ENCODE data around the gene NPB.

Gene NPB

DNA sequence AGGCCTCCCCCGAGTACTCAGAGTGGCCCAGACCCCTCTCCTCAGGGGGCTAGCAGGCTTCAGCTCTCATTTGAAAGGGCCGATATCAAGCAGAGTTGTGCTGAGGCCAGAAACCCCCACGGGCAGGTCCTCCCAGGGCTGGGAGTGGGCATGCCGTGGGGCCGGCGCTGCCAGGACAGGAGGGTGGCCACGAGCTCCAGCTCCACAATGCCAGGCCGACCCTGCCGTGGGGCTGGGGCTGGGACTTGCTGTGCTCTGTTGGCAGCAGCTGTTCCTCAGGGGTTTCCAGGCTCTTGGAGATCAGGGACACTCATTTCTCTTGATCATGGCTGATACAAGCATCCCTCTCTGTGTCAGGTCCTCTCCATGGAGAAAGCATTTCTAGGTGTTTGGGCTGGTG lies 3.2 kb upstream of the NPB start:
- DNase-seq (ENCODE audit: low read depth): no peak

DNA sequence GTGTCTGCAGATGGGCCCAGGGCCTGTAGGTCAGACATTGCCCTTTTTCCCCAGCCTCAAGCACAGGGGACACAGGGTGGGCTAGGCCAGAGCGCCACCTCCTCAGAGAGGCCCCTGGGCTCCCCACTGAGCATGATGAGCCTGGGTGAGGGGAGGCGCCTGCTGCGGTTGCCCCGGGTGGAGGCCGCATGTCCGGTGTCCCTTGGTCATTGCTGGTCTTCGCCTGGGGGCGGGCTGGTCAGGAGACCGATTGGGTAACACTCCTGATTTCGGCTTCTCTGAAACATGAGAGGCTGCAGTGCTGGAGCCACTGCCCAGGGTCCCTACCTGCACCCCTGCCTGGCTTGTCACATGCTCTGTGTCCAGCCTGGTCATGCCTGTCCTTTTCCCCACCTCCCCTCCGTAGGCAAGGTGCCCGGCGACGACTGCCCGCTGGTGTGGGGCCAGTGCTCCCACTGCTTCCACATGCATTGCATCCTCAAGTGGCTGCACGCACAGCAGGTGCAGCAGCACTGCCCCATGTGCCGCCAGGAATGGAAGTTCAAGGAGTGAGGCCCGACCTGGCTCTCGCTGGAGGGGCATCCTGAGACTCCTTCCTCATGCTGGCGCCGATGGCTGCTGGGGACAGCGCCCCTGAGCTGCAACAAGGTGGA lies 2.4 kb upstream of the NPB start:
- DNase-seq (ENCODE audit: low read depth): no peak

DNA sequence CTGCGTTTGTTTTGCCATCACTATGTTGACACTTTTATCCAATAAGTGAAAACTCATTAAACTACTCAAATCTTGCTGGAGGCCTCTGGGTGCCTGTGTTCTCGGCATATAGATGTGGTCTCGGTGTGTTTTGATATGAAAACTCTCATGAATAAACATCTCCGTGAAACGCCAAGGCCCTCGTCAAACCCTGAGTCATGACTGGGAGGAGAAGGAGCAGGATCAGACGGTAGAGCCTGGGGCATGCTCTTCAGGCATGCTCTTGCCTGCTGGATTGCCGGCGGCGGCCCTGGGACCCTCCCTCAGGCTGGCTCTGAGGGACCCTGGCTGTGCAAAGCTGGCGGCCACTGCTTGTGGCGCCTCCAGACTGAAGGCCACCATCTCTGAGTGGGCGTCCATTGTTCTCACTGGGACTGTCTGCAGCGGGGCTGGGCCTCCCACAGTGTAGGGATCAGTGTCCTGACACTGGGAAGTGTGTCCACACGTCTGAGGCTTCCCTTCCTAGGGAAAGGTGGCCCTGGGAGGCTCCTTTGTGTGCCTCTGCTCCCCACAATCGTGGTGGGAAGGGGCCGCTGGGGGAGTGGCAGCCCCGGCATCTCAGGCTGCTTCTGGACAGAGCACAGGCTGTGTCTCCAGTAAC lies 1.7 kb upstream of the NPB start:
- no peak for DNase-seq (ENCODE audit: low read depth)

DNA sequence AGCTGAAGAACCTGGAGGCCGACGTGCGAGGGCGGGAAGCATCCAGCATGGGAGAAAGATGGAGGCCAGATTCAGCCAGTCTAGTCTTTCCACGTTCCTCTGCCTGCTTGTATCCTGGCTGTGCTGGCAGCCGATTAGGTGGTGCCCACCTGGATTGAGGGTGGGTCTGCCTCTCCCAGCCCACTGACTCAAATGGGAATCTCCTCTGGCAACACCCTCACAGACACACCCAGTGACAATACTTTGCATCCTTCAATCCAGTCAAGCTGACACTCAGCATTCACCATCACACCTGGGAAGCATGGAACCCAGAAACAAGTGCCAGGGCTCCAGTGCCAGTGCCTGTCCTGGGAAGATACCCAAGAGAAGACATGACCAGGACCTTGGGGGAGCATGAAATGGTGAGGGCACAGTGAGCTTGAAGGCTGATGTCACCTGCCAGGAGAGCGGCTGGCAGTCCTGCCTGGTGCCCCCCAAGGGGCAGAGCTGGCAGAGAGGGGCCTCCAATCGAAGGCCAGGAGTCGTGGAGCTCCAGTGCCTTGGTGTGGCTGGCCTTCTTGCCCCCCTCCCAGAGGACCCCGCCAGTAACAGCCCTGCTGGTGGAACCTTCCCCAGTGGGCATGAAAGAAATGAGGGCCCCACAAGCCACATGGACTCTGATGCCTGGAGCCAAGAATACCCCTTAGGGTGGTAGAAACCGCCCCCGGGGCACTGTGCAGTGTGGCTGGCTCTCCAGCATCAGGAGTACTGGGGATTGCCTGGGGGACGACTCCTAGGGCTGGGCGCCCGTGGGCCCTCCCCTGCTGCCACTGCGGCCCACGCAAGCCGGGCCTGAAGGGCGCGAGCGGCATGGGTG lies 643 bp upstream of the NPB start:
- no peak for DNase-seq (ENCODE audit: low read depth)

DNA sequence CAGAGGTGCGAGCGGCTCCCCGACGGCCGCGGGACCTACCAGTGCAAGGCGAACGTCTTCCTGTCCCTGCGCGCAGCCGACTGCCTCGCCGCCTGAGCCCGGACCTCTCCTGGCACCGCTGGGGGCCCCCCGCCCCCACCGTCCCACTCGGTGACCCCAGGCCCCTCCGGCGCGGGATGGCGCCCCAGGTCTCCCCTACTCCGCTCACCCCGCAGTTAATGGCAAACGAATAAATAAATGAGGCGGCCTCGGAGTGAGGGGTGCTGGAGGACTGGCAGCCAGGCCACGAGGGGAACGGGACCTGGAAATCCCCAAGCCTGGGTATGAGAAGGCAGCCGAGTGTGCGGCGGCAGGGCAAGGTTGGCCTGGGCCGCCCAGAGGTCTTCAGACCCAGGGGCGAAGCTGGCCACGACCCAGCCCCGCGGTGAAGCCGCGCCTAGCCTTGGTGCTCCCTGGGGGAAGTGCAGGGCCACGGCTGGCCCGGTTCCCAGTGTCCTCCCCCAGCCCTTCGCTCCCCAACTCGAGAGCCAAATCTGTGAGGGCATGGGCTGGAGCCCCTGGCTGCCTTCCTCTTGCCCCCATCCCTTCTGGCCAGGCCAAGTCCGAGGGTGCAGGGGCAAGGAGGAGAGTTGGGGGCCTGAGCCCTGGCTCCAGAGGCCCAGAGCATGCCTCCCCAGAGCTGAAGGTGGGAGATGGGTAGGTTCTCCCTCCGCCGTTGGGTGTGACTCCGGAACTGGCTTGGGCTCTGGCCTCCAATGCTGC lies 796 bp downstream of the NPB start:
- no peak for DNase-seq (ENCODE audit: low read depth)

DNA sequence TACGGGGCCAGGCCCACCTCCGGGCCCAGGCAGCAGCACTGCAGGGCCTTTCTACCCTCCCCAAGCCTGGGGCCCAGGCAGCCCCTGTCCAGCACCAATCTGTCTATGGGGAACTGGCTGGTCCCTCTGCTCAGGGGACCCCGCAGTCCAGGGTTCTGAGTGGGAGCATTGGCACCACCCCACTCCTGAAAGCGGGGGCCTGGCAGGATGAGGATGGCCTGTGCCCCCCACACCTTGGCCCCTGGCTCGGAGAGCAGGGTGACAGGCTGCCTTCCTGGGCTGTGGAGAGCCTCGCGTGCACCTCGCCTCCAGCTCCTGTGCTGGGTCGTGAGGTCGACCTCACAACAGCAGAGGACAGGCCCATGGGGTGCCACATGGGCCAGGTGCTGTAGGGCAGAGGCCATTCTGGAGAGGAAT lies 1.4 kb downstream of the NPB start:
- DNase-seq (ENCODE audit: low read depth): no peak

DNA sequence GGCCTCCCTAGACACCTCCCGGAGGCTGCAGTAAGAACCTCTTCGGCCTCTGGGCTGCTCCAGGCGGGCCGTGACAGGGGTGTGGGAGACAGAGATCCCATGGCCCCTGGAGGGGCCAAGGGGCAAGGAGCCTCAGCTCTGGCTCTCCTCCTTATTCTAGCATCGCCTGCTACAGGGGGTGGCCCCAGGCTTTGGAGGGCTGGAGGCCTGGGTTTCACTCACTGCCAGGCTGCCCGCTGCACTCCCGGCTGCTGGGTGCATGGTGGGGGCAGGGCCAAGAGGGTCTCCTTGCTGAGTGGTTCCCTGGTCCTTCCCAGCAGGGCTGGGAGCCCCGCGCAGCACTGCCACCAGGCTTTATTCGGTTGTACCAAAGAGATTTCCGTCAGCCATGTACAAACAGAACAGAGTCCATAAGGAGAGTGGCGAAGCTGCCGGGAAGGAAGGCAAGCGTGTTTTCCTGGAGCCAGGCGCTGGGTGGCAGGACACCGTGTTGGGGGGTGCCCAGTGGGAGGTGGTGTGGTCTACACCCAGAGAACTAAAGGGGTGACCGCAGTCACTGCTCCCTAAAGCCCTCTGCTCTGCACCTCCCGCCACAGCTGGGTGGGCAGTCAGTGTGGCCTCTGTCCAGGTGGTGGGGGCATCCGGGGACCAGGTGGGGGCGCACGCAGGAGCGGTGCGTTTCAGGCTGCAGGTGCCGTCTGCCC lies 2.0 kb downstream of the NPB start:
- DNase-seq (ENCODE audit: low read depth): no peak

DNA sequence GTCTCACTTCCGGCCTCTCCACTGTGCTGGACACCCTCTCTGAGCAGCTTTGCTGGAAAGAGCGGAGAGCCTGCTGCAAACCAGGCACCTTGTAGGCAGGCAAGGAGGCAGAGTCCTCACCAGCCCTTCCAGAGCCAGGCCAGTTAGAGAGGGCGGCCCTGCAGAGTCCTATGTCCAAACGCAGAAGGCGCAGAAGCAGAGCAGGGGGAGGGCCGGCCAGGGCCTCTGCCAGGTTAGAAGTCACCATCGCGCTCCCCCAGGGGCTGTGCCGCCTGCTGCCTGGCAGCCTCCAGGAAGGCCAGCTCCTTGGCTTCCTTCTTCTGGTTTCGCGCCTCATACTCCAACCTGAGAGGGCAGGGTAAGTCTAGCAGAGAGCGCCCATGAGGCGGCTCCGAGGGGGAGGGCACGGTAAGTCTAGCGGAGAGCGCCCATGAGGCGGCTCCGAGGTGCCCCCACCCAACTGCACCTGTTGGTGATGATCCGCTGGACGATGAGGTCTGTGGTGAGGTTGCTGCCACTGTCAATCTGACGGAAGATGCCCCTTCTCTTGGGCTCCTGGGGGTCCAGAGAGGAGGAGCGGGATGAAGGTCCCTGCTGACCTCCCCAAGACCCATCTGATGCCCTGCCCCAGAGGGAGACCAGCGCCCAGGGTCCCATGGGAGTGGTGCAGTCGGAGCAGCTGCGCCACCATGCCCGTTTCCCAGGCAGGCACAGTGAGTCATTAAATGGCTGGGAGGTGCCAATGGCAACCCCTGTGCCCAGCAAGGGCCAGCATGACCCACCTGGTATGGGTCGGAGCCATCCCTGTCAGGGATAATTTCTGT lies 2.8 kb downstream of the NPB start:
- no peak for DNase-seq (ENCODE audit: low read depth)

DNA sequence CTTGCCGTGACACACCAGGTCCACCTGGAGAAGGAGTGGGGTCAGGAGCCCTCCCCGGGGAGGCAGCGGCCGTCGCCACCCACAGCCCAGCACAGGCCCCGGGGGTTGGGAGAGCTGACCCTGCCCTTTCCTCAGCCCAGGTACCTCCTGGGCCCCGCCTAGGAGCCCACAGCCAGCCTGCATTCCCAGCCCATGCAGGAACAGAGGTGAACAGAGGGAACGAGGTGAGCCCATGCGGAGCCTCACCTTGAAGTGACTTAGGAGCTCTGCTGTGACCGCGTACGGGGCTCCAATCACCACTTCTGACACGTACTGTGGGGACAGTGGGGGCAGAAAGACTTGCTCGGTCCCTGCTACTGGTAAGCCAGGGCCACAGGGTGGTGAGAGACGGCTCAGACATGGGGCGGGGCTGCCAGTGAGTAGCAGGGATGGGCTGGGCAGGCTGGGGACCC lies 3.4 kb downstream of the NPB start:
- no peak for DNase-seq (ENCODE audit: low read depth)

DNA sequence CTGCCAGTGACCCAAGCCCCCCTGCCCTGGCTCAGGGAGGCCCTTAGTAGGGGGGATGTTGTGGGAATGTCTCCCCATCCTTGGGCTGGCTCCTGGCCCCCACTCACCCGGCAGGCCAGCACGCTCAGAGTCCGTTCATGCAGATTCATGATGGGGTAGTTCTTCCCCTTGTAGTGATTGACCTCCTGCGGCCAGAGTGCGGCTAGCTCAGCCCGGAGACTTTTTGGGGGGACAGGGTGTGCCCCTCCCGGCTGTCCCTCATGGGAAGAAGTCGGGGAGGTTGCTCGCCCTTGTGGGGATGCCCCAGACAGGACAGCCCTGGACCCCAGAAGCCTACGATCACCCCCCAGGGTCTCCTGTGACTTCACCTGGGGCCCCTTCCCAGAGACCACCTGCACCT lies 4.0 kb downstream of the NPB start:
- DNase-seq (ENCODE audit: low read depth): no peak

DNA sequence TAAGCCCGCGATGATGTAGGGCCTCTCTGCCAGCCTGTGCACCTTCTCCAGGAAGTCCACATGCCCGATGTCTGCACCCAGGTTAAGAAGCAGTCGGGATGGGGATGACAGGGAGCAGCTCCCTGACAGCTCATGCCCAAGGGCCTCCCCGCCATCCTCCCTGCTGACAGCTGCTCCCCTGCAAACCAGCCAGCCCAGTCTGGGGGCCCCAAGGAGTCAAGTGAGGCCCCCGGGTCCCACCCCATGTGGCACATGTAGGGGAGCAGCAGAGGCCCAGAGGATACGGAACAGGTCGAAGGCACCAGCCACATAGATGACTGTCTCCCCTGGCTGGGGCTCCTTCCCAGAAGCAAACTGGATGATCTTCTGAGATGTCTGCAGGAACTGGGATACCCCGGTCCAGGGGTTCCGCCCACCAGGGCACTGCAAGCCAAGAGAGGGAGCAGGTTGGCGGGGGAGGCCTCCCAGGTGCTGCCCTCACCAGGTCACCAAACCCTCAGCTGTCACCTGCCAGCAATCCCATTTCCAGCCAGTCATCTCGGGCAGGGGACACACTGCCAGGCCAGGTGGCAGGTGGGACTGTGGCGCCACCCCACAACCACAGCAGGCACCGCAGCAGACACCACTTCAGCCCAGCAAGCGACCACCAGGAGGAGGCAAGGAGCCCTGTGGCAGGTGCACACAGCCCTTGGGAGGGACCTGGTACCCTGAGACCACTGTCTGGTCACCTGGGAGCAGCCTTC lies 4.6 kb downstream of the NPB start:
- DNase-seq (ENCODE audit: low read depth): no peak

DNA sequence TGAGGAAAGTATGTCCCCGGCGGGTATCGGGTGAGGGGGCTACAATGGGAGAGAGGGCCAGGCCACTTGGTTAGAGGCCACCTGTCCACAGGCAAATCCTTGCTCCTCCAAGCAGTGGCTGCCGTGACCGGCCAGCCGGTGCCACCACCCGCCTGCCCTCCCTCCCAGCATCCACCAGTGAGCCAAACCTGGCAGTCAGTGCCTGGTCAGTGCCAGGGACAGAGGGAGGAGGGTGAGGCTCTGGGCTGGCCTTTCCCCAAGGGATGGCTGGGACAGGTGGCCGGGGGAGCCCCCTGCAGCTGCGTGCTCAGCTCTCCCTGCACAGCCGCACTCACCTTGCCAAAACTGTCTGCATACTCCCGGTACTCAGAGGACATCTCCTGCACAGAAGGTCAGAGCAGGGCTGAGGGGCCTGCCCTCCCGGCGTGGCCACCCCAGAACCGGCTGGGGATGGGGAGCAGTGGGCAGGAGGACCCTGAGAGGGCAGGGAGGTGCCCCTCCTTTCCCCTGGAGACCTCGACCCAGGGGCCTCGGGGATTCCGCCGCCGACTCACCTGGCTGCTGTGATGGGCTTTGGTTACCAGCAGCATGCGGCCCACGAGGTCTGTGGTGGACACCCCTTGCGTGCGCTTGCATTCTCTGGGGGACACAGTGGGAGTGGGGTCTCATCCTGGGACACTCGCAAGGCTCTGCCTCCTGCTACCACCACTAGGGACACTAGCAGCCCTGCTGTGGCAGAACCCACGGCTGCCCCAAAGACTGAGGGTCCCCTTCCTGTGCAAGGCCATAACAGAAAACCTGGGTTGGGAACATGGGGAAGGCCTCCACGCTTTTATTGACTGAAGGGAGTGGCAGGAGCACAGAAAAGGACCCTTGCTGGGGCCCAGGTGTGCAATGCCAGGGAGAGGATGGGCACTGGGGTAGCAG lies 5.4 kb downstream of the NPB start:
- no peak for DNase-seq (ENCODE audit: low read depth)

DNA sequence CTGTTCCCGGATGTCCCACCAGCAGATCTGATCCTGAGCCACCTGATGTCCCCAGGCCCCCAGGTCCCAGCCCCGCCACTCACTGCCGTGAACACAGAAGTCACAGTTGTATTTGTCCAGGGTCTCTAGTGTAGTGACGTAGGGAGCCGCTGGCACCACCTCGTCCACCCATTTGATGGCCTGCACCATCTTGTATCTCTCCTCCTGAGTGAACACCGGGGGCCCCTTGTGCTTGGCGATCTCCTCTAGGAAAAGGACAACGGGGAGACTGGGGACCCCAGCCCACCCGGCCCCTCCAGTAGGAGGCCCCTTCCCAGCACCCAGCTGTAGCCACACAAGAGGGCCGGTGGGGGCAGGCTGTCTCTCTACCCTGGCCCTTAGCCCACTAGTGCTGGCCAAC lies 6.8 kb downstream of the NPB start:
- DNase-seq (ENCODE audit: low read depth): no peak

DNA sequence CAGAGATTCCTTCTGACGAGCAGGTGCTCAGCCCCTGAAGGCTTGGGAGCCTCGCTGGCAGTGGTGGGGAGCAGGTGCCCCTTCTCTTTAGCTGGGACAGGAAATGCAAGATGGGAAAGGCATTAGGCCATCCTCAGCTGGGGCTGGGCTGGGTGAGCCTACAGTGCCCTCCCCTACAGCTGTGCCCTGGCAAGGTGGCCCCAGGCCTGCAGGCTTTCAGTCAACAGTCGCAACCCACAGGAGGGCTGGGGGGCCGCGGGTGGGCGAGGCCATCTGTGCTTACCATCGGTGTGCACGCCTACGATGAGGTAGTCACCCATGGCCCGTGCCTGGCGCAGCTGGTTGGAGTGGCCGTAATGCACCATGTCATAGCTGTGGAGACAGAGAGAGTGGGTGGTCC lies 7.2 kb downstream of the NPB start:
- DNase-seq (ENCODE audit: low read depth): no peak

DNA sequence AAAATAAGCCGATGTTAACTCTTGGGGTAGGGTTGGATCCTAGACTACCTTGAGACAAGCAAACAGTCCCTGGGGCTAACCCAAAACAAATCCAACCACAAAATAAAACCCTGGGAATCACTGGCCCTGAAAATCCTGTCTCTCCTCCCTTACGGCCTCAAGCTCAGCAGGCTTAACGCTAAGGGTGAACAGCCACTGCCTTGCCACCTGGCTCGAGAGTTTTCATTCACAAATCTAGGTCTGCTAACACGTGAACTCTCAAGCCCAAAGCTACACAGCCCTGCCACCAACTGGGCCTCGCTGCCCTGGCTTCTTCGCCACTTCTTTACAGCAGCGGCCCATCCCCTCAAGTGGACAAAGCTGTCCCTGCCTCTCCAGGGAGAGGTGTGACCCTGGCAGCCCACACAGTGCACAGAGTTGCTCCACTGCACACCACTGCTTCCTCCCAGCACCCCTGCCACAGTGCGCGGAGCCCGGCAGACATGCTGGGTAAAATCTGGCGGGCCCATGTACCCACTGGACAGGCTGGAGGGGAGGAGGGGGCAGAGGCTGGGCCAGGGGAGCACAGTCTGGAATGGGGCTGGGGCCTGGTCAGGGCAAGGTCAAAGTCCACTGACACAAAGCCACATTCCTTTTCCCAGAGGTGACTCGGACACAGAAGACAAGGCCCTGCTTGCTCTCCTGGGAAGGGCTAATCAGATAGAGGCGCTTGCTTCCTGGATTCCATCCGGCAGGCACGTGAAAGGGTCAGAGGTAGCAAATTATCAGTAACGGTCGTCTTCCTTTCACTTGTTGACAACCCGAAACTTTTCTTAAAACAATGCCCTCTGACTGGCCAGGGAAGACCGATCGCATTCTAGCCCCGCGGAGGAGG lies 8.2 kb downstream of the NPB start:
- no peak for DNase-seq (ENCODE audit: low read depth)

DNA sequence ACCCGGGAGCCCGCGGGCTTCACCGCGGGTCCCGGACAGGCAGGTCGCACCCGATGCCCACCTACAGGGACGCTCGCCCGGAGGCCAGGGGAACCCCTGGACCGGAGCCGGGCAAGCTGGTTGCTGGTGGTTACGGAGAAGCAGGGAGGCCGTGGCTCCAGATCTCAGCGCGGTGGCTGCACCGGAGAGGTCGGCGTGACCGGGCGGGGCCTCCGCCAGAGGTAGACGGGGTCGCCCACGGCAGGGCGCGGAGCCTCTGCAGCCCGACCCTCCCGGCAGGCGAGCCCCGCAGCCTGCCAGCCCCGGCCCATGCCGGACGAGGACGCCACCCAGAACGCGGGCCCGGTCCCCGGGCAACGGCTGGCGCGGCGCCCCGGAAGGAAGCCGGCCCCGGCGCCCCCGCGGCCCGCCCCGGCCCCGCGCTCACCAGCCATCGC lies 8.8 kb downstream of the NPB start:
- DNase-seq (ENCODE audit: low read depth): no peak

DNA sequence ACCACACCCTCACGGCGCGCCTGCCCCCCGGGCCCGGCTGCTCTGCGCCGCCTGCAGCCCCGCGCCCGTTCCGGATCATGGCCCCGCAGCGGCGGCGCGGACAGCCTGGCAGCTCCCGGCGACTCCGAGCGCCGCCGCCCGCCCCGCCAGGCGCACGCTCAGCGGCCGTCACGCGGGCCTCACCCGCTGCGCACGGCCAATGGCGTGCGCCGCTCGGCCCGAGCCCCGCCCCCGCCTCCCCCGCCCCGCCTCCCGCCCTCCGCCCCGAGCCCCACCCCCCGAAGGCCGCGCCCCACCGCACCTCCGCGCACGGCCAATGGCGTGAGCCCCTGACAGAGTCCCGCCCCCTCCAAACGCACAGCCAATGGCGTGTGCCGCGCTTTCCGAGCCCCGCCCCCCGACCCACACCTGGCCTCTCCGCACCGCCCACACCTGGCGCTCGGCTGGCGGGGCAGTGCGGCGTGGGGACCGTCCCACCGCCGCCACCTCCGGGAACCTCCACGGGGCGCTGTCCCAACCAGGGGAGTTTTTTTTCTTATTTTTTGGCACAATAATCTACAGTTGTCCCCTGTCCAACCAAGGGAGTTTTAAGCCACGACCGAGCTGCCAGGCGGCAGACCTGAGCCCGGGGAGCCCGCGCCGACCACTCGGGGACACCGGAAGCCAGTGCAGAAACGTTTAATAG lies 9.4 kb downstream of the NPB start, which contains the start of gene PCYT2:
PCYT2 (minus strand) TSS at position 123 of the 685 bp plus-strand sequence; CDS start at position 79, 44 bp downstream.
- peak; percentile 66 for DNase-seq (ENCODE audit: low read depth)
